Measurements from ENCODE around the gene FBXO42. TPM values are rescaled to one million over a fixed set of nuclear protein-coding genes. Genes with fewer than 3 reads are reported as not detected.
"Not testable (repeated sequence)": the region's sequence is repeated elsewhere in the genome, so short reads cannot be mapped to it uniquely, and the experiment has no call there.

The FBXO42 gene
- total RNA-seq, 2 experiments from 2014 or later, result 14.6 to 17.7 TPM

GRCh38 chr1:16236511-16237342, 115.6 kb downstream of the FBXO42 start, which contains the start of gene CPLANE2:
CPLANE2 (minus strand) TSS chr1:16237183; CDS start chr1:16236742, 441 bp downstream.
- peak; percentile 98 for DNase-seq
- Mint-ChIP-seq H3K9me3 (no peaks in the 10 kb centered on the region), H3K4me3 (peak within 1 kb of the TSS; percentile 88), H3K4me1 (peaks cover 7% of the 10 kb centered on the region), H3K36me3 (no peaks in the 10 kb centered on the region), H3K27me3 (no peaks in the 10 kb centered on the region), H3K27ac (peak within 1 kb of the TSS; percentile 92)

DNA sequence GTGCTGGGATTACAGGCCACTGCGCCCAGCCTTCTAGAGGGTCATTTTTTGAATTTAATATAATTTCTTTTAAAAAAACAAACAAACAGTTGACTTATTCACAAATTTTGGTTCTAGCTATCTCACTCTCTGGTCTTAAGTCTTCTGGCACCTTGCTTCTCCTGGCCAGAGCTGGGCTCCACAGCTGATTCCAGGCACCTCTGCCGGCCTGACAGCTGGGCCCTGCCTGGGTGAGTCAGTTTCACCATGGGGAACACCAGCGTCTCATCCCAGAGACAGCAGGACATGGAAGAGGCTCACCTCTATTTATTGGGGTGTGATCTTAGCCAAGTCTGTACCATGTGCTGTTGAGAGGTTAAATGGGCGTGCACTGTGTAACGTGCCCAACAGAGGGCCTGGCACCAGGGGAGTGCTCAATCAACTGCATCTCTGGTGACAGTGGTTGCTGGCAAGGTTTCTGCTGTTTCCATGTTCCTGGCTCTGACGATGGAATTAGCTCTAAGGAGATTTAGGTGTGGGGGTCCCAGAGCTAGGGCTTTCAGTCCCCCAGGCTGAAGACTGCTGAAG, 116.3 kb downstream of the FBXO42 start:
- Mint-ChIP-seq H3K9me3 (no peaks in the 10 kb centered on the region), H3K4me3 (peak overlapping the region; percentile 88), H3K4me1 (peaks cover 7% of the 10 kb centered on the region), H3K36me3 (no peaks in the 10 kb centered on the region), H3K27me3 (no peaks in the 10 kb centered on the region), H3K27ac (peak overlapping the region; percentile 90)
- peak; percentile 45 for DNase-seq

GRCh38 chr1:16235347-16235746, 116.9 kb downstream of the FBXO42 start:
- H3K27ac Mint-ChIP-seq, result no peak overlapping the region
- H3K4me3 Mint-ChIP-seq, result no peak overlapping the region
- peaks cover 7% of the 10 kb centered on the region for H3K4me1 Mint-ChIP-seq
- no peaks in the 10 kb centered on the region for H3K36me3 Mint-ChIP-seq
- no peaks in the 10 kb centered on the region for H3K9me3 Mint-ChIP-seq
- H3K27me3 Mint-ChIP-seq, result no peaks in the 10 kb centered on the region
- DNase-seq, result no peak

- Mint-ChIP-seq H3K4me1 (peaks cover 7% of the 10 kb centered on the region), H3K27ac (no peak overlapping the region), H3K36me3 (no peaks in the 10 kb centered on the region), H3K27me3 (peaks cover 5% of the 10 kb centered on the region), H3K9me3 (no peaks in the 10 kb centered on the region), H3K4me3 (no peak overlapping the region)
- DNase-seq, result no peak
These were observed 118.8 kb downstream of the FBXO42 start for GRCh38 chr1:16233431-16233830.

- Mint-ChIP-seq H3K36me3 (no peaks in the 10 kb centered on the region), H3K4me3 (no peak overlapping the region), H3K4me1 (peaks cover 16% of the 10 kb centered on the region), H3K27ac (no peak overlapping the region), H3K27me3 (peaks cover 16% of the 10 kb centered on the region), H3K9me3 (no peaks in the 10 kb centered on the region)
- DNase-seq, result no peak
These were observed 120.0 kb downstream of the FBXO42 start for GRCh38 chr1:16232316-16232710.

DNA sequence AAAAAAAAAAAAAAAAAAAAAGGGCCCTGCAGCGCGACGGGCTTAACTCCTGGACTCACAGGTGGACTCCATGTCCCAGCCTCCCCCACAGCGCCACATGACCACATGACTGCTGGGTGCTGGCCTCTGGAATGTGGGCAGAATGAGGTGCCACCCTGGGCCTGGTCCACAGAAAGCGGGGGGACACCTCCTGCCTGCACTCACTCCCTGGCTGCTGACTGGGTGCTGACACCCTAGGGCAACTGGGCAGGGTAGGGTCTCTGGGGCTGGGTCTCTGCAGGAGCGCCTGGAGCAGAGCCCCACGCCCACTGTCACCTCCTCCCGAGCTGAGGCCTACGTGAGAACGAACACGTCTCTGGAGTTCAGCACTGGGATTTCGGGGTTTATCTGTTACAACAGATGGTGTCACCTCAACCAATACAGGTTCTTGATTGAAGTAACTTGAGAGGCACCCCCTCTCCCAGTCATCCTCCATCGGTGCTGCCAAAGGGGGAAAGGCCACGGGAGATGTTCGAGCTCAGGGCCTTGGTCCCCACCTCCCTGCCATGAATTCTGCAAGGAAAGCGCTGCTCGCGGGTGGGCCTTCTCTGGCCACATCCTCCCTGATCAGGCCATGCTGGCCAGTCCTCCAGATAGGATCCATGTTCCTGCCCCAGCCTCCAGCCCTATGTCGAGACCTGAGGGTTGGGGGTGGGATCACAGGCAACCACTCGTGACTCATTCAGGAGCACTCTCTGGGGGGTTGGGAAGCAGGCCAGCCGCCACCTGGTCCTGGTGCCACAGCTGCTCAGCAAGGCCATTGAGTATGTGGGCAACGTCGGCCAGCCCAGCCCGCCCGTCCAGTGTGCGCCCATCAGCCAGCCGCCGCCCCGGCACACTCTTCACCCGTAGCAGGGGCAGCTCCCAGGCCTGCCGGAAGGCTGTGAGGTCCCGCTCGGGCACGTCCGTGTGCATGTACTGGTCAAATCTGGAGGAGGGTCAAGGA, 120.7 kb downstream of the FBXO42 start:
- Mint-ChIP-seq H3K27me3 (peaks cover 19% of the 10 kb centered on the region), H3K27ac (no peak overlapping the region), H3K9me3 (no peaks in the 10 kb centered on the region), H3K4me3 (no peak overlapping the region), H3K4me1 (peaks cover 15% of the 10 kb centered on the region), H3K36me3 (no peaks in the 10 kb centered on the region)
- DNase-seq, result no peak

GRCh38 chr1:16230744-16231143, 121.5 kb downstream of the FBXO42 start:
- H3K36me3 Mint-ChIP-seq, result peaks cover 2% of the 10 kb centered on the region
- H3K27me3 Mint-ChIP-seq, result peaks cover 28% of the 10 kb centered on the region
- H3K4me1 Mint-ChIP-seq, result peaks cover 10% of the 10 kb centered on the region
- no peak overlapping the region for H3K27ac Mint-ChIP-seq
- H3K4me3 Mint-ChIP-seq, result no peak overlapping the region
- peaks cover 4% of the 10 kb centered on the region for H3K9me3 Mint-ChIP-seq
- no peak for DNase-seq

- Mint-ChIP-seq H3K4me1 (peaks cover 10% of the 10 kb centered on the region), H3K27ac (no peak overlapping the region), H3K27me3 (peaks cover 34% of the 10 kb centered on the region), H3K9me3 (peaks cover 4% of the 10 kb centered on the region), H3K4me3 (no peak overlapping the region), H3K36me3 (peaks cover 2% of the 10 kb centered on the region)
- DNase-seq, result no peak
These were observed 122.1 kb downstream of the FBXO42 start for GRCh38 chr1:16229976-16230740.

DNA sequence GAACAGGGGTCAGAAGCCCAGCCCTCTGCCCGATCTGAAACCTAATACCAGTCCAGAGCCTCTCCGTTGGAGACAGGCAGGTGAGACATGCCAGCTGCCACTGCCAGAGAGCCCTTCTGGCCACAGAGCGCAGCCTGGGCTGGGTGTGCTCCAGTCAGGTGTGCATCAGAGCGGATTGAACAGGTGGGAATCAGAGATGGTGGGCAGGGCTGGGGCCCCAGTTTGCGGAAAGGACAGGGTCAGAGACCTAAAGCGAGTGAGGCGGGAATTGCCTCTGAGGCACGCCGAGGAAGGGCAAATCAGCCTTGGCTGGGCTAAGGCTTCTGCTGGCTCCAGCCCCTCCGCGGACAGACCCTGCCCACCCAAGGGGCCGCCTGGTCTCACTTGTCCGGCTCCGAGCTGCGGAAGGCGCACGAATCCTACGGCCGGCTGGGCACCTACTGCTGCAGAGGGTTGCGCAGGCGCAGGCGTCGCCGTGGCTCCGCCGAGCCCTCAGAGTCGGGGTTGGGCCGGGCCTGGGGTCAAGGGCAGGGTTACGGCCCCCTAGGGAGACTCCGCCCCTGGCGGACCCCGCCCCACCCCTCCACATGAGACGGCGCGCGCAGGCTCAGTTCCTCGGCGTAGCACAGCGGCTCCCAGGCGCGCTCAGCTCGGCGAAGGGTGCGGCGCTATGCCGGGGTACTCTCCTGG, 125.6 kb downstream of the FBXO42 start:
- peaks cover 2% of the 10 kb centered on the region for H3K36me3 Mint-ChIP-seq
- peaks cover 4% of the 10 kb centered on the region for H3K9me3 Mint-ChIP-seq
- no peak overlapping the region for H3K4me3 Mint-ChIP-seq
- H3K27me3 Mint-ChIP-seq, result peaks cover 35% of the 10 kb centered on the region
- H3K27ac Mint-ChIP-seq, result no peak overlapping the region
- DNase-seq, result no peak
- peaks cover 10% of the 10 kb centered on the region for H3K4me1 Mint-ChIP-seq

GRCh38 chr1:16226129-16226489, 126.2 kb downstream of the FBXO42 start:
- DNase-seq, result no peak
- Mint-ChIP-seq H3K4me3 (no peak overlapping the region), H3K27ac (no peak overlapping the region), H3K4me1 (peaks cover 10% of the 10 kb centered on the region), H3K27me3 (peaks cover 35% of the 10 kb centered on the region), H3K9me3 (peaks cover 4% of the 10 kb centered on the region), H3K36me3 (peaks cover 2% of the 10 kb centered on the region)

DNA sequence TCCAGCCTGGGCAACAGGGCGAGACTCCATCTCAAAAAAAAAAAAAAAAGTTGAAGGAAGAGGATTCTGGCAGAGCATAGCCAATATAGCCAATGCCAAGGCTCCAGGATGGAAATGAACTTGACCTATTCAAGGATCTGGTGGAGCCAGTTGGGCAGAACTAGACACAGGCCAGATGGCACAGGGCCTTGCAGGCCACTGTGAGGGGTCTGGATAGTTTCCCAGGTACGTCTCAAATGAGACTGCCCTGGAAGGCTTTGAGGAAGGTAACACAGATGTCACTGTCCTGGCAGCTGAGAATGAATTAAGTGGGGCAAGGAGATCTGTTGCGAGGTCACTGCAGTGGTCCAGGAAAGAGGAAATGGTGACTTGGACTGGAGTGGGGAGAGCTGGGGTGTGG, 127.8 kb downstream of the FBXO42 start:
- Mint-ChIP-seq H3K4me1 (peaks cover 10% of the 10 kb centered on the region), H3K27ac (no peak overlapping the region), H3K4me3 (no peak overlapping the region), H3K27me3 (peaks cover 35% of the 10 kb centered on the region), H3K36me3 (peaks cover 2% of the 10 kb centered on the region), H3K9me3 (peaks cover 4% of the 10 kb centered on the region)
- DNase-seq, result no peak

DNA sequence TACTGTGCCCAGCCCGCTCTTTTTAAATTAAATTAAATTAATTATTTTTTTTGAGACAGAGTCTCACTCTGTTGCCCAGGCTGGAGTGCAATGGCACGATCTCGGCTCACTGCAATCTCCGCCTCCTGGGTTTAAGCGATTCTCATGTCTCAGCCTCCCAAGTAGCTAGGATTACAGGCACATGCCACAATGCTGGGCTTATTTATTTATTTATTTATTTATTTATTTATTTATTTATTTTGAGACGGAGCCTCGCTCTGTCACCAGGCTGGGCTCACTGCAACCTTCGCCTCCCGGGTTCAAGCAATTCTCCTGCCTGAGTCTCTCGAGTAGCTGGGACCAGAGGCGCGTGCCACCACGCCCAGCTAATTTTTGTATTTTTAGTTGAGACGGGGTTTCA, 129.6 kb downstream of the FBXO42 start:
- not testable (repeated sequence) for H3K4me1 Mint-ChIP-seq, H3K4me3 Mint-ChIP-seq, DNase-seq, H3K36me3 Mint-ChIP-seq, H3K9me3 Mint-ChIP-seq, H3K27ac Mint-ChIP-seq
- peaks cover 23% of the 10 kb centered on the region for H3K27me3 Mint-ChIP-seq

GRCh38 chr1:16221499-16221898, 130.8 kb downstream of the FBXO42 start:
- DNase-seq, result no peak
- H3K36me3 Mint-ChIP-seq, result peaks cover 2% of the 10 kb centered on the region
- no peak overlapping the region for H3K4me3 Mint-ChIP-seq
- H3K27me3 Mint-ChIP-seq, result peaks cover 14% of the 10 kb centered on the region
- H3K27ac Mint-ChIP-seq, result no peak overlapping the region
- peaks cover 4% of the 10 kb centered on the region for H3K9me3 Mint-ChIP-seq
- peaks cover 5% of the 10 kb centered on the region for H3K4me1 Mint-ChIP-seq

DNA sequence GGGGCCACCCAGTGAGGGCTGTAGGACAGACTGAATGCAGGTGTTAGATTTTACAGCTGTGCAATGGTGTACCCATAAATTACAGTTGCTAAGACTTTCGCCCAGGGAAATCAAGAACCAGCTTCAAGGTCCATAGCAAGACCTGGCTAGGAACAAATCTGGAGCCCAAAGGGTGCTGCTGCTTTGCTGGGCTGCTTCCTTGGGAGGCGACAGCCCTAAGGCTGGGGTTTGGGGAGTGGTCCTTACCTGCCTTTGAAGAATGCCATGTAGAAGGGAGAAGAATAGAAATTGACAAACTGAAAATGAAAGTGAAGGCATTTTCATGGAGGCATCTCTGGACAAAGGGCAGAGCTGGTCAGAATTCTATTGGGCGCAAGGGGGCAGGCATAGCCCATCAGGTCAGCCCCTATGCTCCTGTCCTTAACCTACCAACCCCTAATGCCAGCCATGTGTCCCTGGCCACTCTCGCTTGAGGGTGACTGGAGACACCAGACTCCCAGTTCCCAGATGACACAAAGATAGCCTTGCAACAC, 132.2 kb downstream of the FBXO42 start:
- no peak for DNase-seq
- H3K27ac Mint-ChIP-seq, result no peak overlapping the region
- no peaks in the 10 kb centered on the region for H3K9me3 Mint-ChIP-seq
- H3K4me3 Mint-ChIP-seq, result no peak overlapping the region
- H3K4me1 Mint-ChIP-seq, result peaks cover 10% of the 10 kb centered on the region
- no peaks in the 10 kb centered on the region for H3K36me3 Mint-ChIP-seq
- peaks cover 5% of the 10 kb centered on the region for H3K27me3 Mint-ChIP-seq
